Renal cortex interstitium (tissue), 11 donors: ENCODE measurements around the gene ALG14. TPM values are rescaled to one million over a fixed set of nuclear protein-coding genes. Genes with fewer than 3 reads are reported as not detected.
"Not testable (repeated sequence)": the region's sequence is repeated elsewhere in the genome, so short reads cannot be mapped to it uniquely, and the experiment has no call there.

Experiments used
- DNase-seq, 11 donors: peaks; one replicate each; pipeline ENCODE4 v3.0.0-alpha.2; 2013; ENCODE audit warnings: low read depth in 9 of 11, low spot score in 4 of 11; ENCODE audit errors: extremely low read depth in 1 of 11
- polyA plus RNA-seq, 3 donors: library from polyadenylated mRNA; unstranded; fragments of 120-200 nt; gene quantifications; one replicate each; pipeline ENCODE4 v1.2.1, GENCODE V29; 2013; ENCODE audit not compliant: insufficient read length in 3 of 3

Gene ALG14
- polyA plus RNA-seq, 3 donors = 13.5 to 14.1 (median 13.7) TPM

GRCh38 chr1:95022644-95022926 lies 50.2 kb downstream of the ALG14 start:
- DNase-seq = no peak

- no peak for DNase-seq
Observed at GRCh38 chr1:95021805-95022643, 50.7 kb downstream of the ALG14 start.

GRCh38 chr1:95021119-95021518 lies 51.6 kb downstream of the ALG14 start:
- DNase-seq = no peak

- not testable (repeated sequence) for DNase-seq
Observed at GRCh38 chr1:95019466-95019865, 53.3 kb downstream of the ALG14 start.

- no peak for DNase-seq
Observed at GRCh38 chr1:95018602-95019369, 54.0 kb downstream of the ALG14 start.

- no peak for DNase-seq
Observed at GRCh38 chr1:95017775-95018174, 55.0 kb downstream of the ALG14 start.

- DNase-seq = no peak
Observed at GRCh38 chr1:95015076-95015475, 57.7 kb downstream of the ALG14 start.

GRCh38 chr1:95013950-95014574 lies 58.7 kb downstream of the ALG14 start:
- DNase-seq = peak in 4 of 11 donors; percentile 27 to 53 (median 38)

GRCh38 chr1:95012389-95012788 lies 60.4 kb downstream of the ALG14 start:
- no peak for DNase-seq

GRCh38 chr1:95010158-95010557 lies 62.6 kb downstream of the ALG14 start:
- no peak for DNase-seq

GRCh38 chr1:95007687-95008086 lies 65.1 kb downstream of the ALG14 start:
- DNase-seq = no peak

GRCh38 chr1:95006681-95007080 lies 66.1 kb downstream of the ALG14 start:
- DNase-seq = no peak

GRCh38 chr1:95005584-95005983 lies 67.2 kb downstream of the ALG14 start:
- no peak for DNase-seq

- no peak for DNase-seq
Observed at GRCh38 chr1:95004013-95004412, 68.7 kb downstream of the ALG14 start.

GRCh38 chr1:95003433-95003738 lies 69.4 kb downstream of the ALG14 start:
- no peak for DNase-seq

GRCh38 chr1:95002540-95003432 lies 70.0 kb downstream of the ALG14 start:
- peak in 8 of 11 donors; percentile 31 to 67 (median 48) for DNase-seq

GRCh38 chr1:95002164-95002539 lies 70.6 kb downstream of the ALG14 start:
- no peak for DNase-seq

GRCh38 chr1:94999456-95000131 lies 73.2 kb downstream of the ALG14 start:
- no peak for DNase-seq

GRCh38 chr1:94998748-94999147 lies 74.0 kb downstream of the ALG14 start:
- no peak for DNase-seq
